ENCODE results near the gene TRERF1.
"Not testable (repeated sequence)": the region's sequence is repeated elsewhere in the genome, so short reads cannot be mapped to it uniquely, and the experiment has no call there.

TRERF1 gene

GRCh38 chr6:42449917-42450476 lies 1.7 kb downstream of the TRERF1 start:
- DNase-seq (ENCODE audit: low spot score) = no peak

GRCh38 chr6:42448927-42449659 lies 2.6 kb downstream of the TRERF1 start:
- DNase-seq (ENCODE audit: low spot score) = no peak

- no peak for DNase-seq (ENCODE audit: low spot score)
Measured at GRCh38 chr6:42448391-42448790, 3.3 kb downstream of the TRERF1 start.

GRCh38 chr6:42446996-42447395 lies 4.7 kb downstream of the TRERF1 start:
- DNase-seq (ENCODE audit: low spot score) = no peak

GRCh38 chr6:42446370-42446769 lies 5.4 kb downstream of the TRERF1 start:
- DNase-seq (ENCODE audit: low spot score) = no peak

- DNase-seq (ENCODE audit: low spot score) = not testable (repeated sequence)
Measured at GRCh38 chr6:42445955-42446354, 5.8 kb downstream of the TRERF1 start.

GRCh38 chr6:42443312-42444060 lies 8.2 kb downstream of the TRERF1 start:
- no peak for DNase-seq (ENCODE audit: low spot score)

- DNase-seq (ENCODE audit: low spot score) = peak; percentile 10
Measured at GRCh38 chr6:42441697-42442081, 10.0 kb downstream of the TRERF1 start.

GRCh38 chr6:42440778-42441696 lies 10.7 kb downstream of the TRERF1 start:
- DNase-seq (ENCODE audit: low spot score) = peak; percentile 6

- DNase-seq (ENCODE audit: low spot score) = no peak
Measured at GRCh38 chr6:42440027-42440426, 11.7 kb downstream of the TRERF1 start.

- DNase-seq (ENCODE audit: low spot score) = peak; percentile 27
Measured at GRCh38 chr6:42436825-42437224, 14.9 kb downstream of the TRERF1 start.

GRCh38 chr6:42434237-42434636 lies 17.5 kb downstream of the TRERF1 start:
- no peak for DNase-seq (ENCODE audit: low spot score)

- no peak for DNase-seq (ENCODE audit: low spot score)
Measured at GRCh38 chr6:42433409-42433808, 18.3 kb downstream of the TRERF1 start.

- no peak for DNase-seq (ENCODE audit: low spot score)
Measured at GRCh38 chr6:42431877-42432276, 19.8 kb downstream of the TRERF1 start.

- DNase-seq (ENCODE audit: low spot score) = no peak
Measured at GRCh38 chr6:42431356-42431755, 20.4 kb downstream of the TRERF1 start.

- no peak for DNase-seq (ENCODE audit: low spot score)
Measured at GRCh38 chr6:42429836-42430235, 21.9 kb downstream of the TRERF1 start.

GRCh38 chr6:42429042-42429585 lies 22.6 kb downstream of the TRERF1 start:
- no peak for DNase-seq (ENCODE audit: low spot score)

- peak; percentile 86 for DNase-seq (ENCODE audit: low spot score)
Measured at GRCh38 chr6:42428326-42429041, 23.2 kb downstream of the TRERF1 start.

GRCh38 chr6:42427871-42428270 lies 23.9 kb downstream of the TRERF1 start:
- no peak for DNase-seq (ENCODE audit: low spot score)

GRCh38 chr6:42426191-42426590 lies 25.5 kb downstream of the TRERF1 start:
- DNase-seq (ENCODE audit: low spot score) = no peak

GRCh38 chr6:42424906-42425474 lies 26.7 kb downstream of the TRERF1 start:
- DNase-seq (ENCODE audit: low spot score) = no peak

Measured in AG08395 (cell line).